ENCODE results near the gene GMPPA.

Gene GMPPA

GRCh38 chr2:219498280-219499057 lies at the start of gene GMPPA:
GMPPA (plus strand) TSS chr2:219498891; CDS start chr2:219499976, 1,085 bp downstream.
- DNase-seq (ENCODE audit: low read depth), result peak; percentile 85

- no peak for DNase-seq (ENCODE audit: low read depth)
Measured at GRCh38 chr2:219449609-219450008, 49.1 kb upstream of the GMPPA start.

- DNase-seq (ENCODE audit: low read depth), result no peak
Measured at GRCh38 chr2:219451661-219452360, 46.9 kb upstream of the GMPPA start.

- peak; percentile 73 for DNase-seq (ENCODE audit: low read depth)
Measured at GRCh38 chr2:219452361-219453317, 46.1 kb upstream of the GMPPA start.

GRCh38 chr2:219453671-219454590 lies 44.8 kb upstream of the GMPPA start:
- peak; percentile 66 for DNase-seq (ENCODE audit: low read depth)

- DNase-seq (ENCODE audit: low read depth), result no peak
Measured at GRCh38 chr2:219455581-219455980, 43.1 kb upstream of the GMPPA start.

GRCh38 chr2:219457784-219458369 lies 40.8 kb upstream of the GMPPA start:
- no peak for DNase-seq (ENCODE audit: low read depth)

GRCh38 chr2:219458996-219459395 lies 39.7 kb upstream of the GMPPA start:
- DNase-seq (ENCODE audit: low read depth), result no peak

GRCh38 chr2:219459460-219460311 lies 39.0 kb upstream of the GMPPA start:
- no peak for DNase-seq (ENCODE audit: low read depth)

- no peak for DNase-seq (ENCODE audit: low read depth)
Measured at GRCh38 chr2:219460424-219460926, 38.2 kb upstream of the GMPPA start.

GRCh38 chr2:219461047-219461514 lies 37.6 kb upstream of the GMPPA start:
- DNase-seq (ENCODE audit: low read depth), result no peak

- no peak for DNase-seq (ENCODE audit: low read depth)
Measured at GRCh38 chr2:219461669-219462068, 37.0 kb upstream of the GMPPA start.

GRCh38 chr2:219462349-219462748 lies 36.3 kb upstream of the GMPPA start:
- DNase-seq (ENCODE audit: low read depth), result no peak

- DNase-seq (ENCODE audit: low read depth), result no peak
Measured at GRCh38 chr2:219464286-219465032, 34.2 kb upstream of the GMPPA start.

GRCh38 chr2:219465659-219466561 lies 32.8 kb upstream of the GMPPA start:
- no peak for DNase-seq (ENCODE audit: low read depth)

- no peak for DNase-seq (ENCODE audit: low read depth)
Measured at GRCh38 chr2:219466816-219467735, 31.6 kb upstream of the GMPPA start.

GRCh38 chr2:219467736-219468075 lies 31.0 kb upstream of the GMPPA start:
- DNase-seq (ENCODE audit: low read depth), result no peak
